ENCODE results near the gene ARHGEF4. TPM values are rescaled to one million over a fixed set of nuclear protein-coding genes. Genes with fewer than 3 reads are reported as not detected.

The ARHGEF4 gene
- total RNA-seq, 2 donors from 2014 or later: 50.3 to 54.7 TPM

- peaks cover 28% of the 10 kb centered on the region for H3K27me3 ChIP-seq (ENCODE audit: control insufficient read depth, insufficient read depth, low read length, poor library complexity, severe bottlenecking)
- H3K4me1 ChIP-seq (ENCODE audit: control insufficient read depth, insufficient read depth, low read length): peaks cover 3% of the 10 kb centered on the region
- no peaks in the 10 kb centered on the region for H3K36me3 Mint-ChIP-seq (ENCODE audit: low read depth)
- H3K27ac Mint-ChIP-seq: no peak overlapping the region
- 86 to 88% methylated on average over 1 of the region's 1 CpG for WGBS, 2 experiments (ENCODE audit: insufficient coverage in 1 of 2, insufficient read length in 1 of 2)
- no peak overlapping the region for H3K4me3 ChIP-seq (ENCODE audit: low read length)
- no peak for TF ChIP-seq CTCF (conservative IDR thresholded peaks at IDR 0.05)
- H3K9ac ChIP-seq (ENCODE audit: extremely low read depth, low read length, poor library complexity, severe bottlenecking): no peak overlapping the region
- H3K4me1 Mint-ChIP-seq: peaks cover 10% of the 10 kb centered on the region
- DNase-seq: no peak
- H3K9me3 ChIP-seq (ENCODE audit: control insufficient read depth, low read length): no peaks in the 10 kb centered on the region
- no peak overlapping the region for H3K27ac ChIP-seq (ENCODE audit: low read depth, low read length)
- H3K9me3 Mint-ChIP-seq: no peaks in the 10 kb centered on the region
- H3K27me3 Mint-ChIP-seq (ENCODE audit: insufficient read depth): peaks cover 25% of the 10 kb centered on the region
- no peaks in the 10 kb centered on the region for H3K36me3 ChIP-seq (ENCODE audit: control insufficient read depth, insufficient read depth, low read length)
- no peak overlapping the region for H3K4me3 Mint-ChIP-seq
Measured at GRCh38 chr2:130799295-130799694, 37.4 kb upstream of the ARHGEF4 start.

- 65 to 75% methylated on average over 4 of the region's 4 CpGs for WGBS, 2 experiments (ENCODE audit: insufficient coverage in 1 of 2, insufficient read length in 1 of 2)
- H3K9me3 Mint-ChIP-seq: no peaks in the 10 kb centered on the region
- peaks cover 3% of the 10 kb centered on the region for H3K4me1 ChIP-seq (ENCODE audit: control insufficient read depth, insufficient read depth, low read length)
- H3K4me1 Mint-ChIP-seq: peaks cover 4% of the 10 kb centered on the region
- no peak overlapping the region for H3K4me3 ChIP-seq (ENCODE audit: low read length)
- no peaks in the 10 kb centered on the region for H3K36me3 ChIP-seq (ENCODE audit: control insufficient read depth, insufficient read depth, low read length)
- no peaks in the 10 kb centered on the region for H3K9me3 ChIP-seq (ENCODE audit: control insufficient read depth, low read length)
- H3K27me3 Mint-ChIP-seq (ENCODE audit: insufficient read depth): peaks cover 3% of the 10 kb centered on the region
- no peak overlapping the region for H3K27ac ChIP-seq (ENCODE audit: low read depth, low read length)
- no peak for TF ChIP-seq CTCF (conservative IDR thresholded peaks at IDR 0.05)
- no peak overlapping the region for H3K27ac Mint-ChIP-seq
- no peak for DNase-seq
- H3K27me3 ChIP-seq (ENCODE audit: control insufficient read depth, insufficient read depth, low read length, poor library complexity, severe bottlenecking): peaks cover 3% of the 10 kb centered on the region
- H3K9ac ChIP-seq (ENCODE audit: extremely low read depth, low read length, poor library complexity, severe bottlenecking): no peak overlapping the region
- no peaks in the 10 kb centered on the region for H3K36me3 Mint-ChIP-seq (ENCODE audit: low read depth)
- H3K4me3 Mint-ChIP-seq: no peak overlapping the region
Measured at GRCh38 chr2:130805613-130806012, 31.1 kb upstream of the ARHGEF4 start.

- 84 to 100% methylated on average over 1 to 4 of the region's 4 CpGs for WGBS, 2 experiments (ENCODE audit: insufficient coverage in 1 of 2, insufficient read length in 1 of 2)
- Histone ChIP-seq H3K4me1 (ENCODE audit: control insufficient read depth, insufficient read depth, low read length) (peaks cover 3% of the 10 kb centered on the region), H3K36me3 (ENCODE audit: control insufficient read depth, insufficient read depth, low read length) (no peaks in the 10 kb centered on the region), H3K9ac (ENCODE audit: extremely low read depth, low read length, poor library complexity, severe bottlenecking) (no peak overlapping the region), H3K9me3 (ENCODE audit: control insufficient read depth, low read length) (no peaks in the 10 kb centered on the region), H3K27me3 (ENCODE audit: control insufficient read depth, insufficient read depth, low read length, poor library complexity, severe bottlenecking) (no peaks in the 10 kb centered on the region), H3K4me3 (ENCODE audit: low read length) (no peak overlapping the region), H3K27ac (ENCODE audit: low read depth, low read length) (no peak overlapping the region)
- no peak overlapping the region for H3K27ac Mint-ChIP-seq
- no peaks in the 10 kb centered on the region for H3K9me3 Mint-ChIP-seq
- H3K4me1 Mint-ChIP-seq: peaks cover 4% of the 10 kb centered on the region
- no peak for DNase-seq
- TF ChIP-seq CTCF (conservative IDR thresholded peaks at IDR 0.05): no peak
- H3K27me3 Mint-ChIP-seq (ENCODE audit: insufficient read depth): peaks cover 1% of the 10 kb centered on the region
- H3K36me3 Mint-ChIP-seq (ENCODE audit: low read depth): no peaks in the 10 kb centered on the region
- no peak overlapping the region for H3K4me3 Mint-ChIP-seq
Measured at GRCh38 chr2:130806370-130806769, 30.3 kb upstream of the ARHGEF4 start.
